HFF-Myc (cell line): Measurements from ENCODE around the gene OPRD1.

ENCODE experiments used
- DNase-seq: peaks from one replicate; pipeline ENCODE4 v3.0.0-alpha.2; 2011; ENCODE audit warnings: low read depth; ENCODE audit errors: extremely low read depth
- H3K4me3 ChIP-seq: replicated peaks from 2 replicates; pipeline ENCODE4 v1.5.1; 2011; ENCODE audit warnings: low read depth, mild to moderate bottlenecking, control low read depth, low read length
- TF ChIP-seq, protein P1 (sequence below): IDR thresholded peaks from 2 replicates; pipeline ENCODE4 v1.5.1; 2012; ENCODE audit warnings: mild to moderate bottlenecking, low read depth, low read length, control low read depth; ENCODE audit errors: missing control alignments

OPRD1 gene

DNA sequence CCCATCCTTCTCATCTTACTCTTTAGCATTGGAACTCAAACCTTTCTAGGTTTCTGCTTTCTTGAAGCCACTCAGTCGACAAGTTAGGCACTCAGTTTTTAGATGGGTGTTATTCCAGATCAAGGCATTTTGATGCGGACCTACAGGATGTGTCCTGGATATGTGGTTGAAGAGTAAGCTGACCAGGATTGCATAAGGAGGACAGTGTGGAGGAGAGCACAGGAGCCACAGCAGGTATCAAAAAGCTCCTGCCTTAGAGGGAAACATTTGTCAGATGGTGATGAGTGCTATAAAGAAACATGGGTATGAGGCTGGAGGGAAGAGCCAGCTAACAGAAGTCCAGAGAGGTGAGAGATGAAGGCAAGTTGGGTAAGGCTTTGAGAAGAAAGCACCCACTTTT is 33.9 kb upstream of the OPRD1 start:
- H3K4me3 ChIP-seq, result no peak overlapping the region
- DNase-seq, result no peak
- TF ChIP-seq, protein P1, sequence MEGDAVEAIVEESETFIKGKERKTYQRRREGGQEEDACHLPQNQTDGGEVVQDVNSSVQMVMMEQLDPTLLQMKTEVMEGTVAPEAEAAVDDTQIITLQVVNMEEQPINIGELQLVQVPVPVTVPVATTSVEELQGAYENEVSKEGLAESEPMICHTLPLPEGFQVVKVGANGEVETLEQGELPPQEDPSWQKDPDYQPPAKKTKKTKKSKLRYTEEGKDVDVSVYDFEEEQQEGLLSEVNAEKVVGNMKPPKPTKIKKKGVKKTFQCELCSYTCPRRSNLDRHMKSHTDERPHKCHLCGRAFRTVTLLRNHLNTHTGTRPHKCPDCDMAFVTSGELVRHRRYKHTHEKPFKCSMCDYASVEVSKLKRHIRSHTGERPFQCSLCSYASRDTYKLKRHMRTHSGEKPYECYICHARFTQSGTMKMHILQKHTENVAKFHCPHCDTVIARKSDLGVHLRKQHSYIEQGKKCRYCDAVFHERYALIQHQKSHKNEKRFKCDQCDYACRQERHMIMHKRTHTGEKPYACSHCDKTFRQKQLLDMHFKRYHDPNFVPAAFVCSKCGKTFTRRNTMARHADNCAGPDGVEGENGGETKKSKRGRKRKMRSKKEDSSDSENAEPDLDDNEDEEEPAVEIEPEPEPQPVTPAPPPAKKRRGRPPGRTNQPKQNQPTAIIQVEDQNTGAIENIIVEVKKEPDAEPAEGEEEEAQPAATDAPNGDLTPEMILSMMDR, result no peak

DNA sequence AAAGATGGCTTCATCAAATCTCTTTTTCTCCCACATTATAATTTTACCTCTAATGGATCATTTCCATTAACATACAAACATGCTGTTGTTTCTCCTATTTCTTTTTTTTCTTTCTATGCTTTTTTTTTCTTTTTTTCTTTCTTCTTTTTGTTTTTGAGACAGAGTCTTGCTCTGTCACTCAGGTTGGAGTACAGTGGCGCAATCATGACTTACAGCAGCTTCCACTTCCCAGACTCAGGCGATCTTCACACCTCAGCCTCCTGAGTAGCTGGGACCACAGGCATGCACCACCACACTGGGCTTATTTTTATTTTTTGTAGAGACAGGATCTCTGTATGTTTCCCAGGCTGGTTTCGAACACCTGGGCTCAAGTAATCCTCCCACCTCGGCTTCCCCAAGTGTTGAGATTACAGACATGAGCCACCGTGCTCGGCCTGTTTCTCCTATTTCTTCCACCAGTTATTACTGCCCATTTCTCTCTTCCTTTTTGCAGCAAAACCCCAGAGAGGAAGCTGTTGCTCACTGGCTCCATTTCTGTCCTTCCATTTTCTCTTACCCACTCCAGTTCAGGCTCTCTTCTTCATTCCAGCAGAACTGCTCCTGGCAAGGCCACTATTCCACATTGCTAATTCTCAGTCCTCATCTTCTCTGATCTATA is 32.1 kb upstream of the OPRD1 start:
- TF ChIP-seq, protein P1, result no peak
- no peak for DNase-seq
- no peak overlapping the region for H3K4me3 ChIP-seq

DNA sequence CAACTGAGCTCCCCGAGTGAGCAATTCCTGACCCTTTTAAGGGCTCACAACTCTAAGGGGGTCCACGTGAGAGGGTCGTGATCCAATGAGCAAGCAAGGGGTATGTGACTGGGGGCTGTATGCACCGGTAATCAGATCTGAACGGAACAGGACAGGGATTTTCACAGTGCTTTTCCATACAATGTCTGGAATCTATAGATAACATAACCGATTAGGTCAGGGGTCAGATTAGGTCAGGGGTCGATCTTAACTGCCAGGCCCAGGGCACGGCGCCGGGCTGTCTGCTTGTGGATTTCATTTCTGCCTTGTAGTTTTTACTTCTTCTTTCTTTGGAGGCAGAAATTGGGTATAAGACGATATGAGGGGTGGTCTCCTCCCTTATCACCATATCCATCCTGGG is 30.7 kb upstream of the OPRD1 start:
- TF ChIP-seq, protein P1, result no peak
- no peak overlapping the region for H3K4me3 ChIP-seq
- no peak for DNase-seq

DNA sequence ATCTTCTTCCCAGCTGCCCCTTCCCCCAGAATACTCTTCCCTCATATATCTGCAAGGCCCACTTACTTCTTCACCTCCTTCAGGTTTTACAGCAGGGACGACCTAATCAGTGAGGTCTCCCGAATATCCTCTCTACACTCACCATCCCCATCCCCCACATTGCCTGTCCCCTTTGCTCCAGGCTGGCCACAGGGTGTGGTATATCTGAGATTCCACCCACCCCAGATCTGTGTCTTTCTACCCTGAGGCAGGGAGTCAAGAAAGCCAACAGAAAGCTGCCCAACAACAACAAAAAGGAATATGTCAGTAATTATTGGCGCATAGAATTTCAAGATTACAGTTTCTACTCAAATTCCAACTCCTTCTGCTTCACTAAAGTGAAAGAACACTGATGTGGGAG is 30.0 kb upstream of the OPRD1 start:
- no peak for DNase-seq
- TF ChIP-seq, protein P1, result no peak
- no peak overlapping the region for H3K4me3 ChIP-seq

DNA sequence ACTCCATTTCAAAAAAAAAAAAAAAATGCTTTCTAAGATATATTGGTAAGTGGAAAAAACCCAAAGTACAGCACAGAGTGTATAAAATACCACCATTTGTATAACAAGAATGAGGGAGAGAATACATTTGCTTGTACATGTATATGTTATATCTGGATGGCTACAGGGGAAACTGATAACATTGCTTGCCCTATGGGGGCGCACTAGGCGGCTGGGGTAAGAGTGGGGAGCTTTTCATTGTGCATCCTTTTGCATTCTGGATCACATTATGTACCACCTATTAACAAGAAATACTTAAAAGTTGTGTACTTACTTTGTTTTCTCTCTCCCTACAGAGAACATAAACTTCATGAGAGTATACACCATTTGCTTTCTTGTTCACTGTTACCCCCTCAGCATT is 28.6 kb upstream of the OPRD1 start:
- H3K4me3 ChIP-seq, result no peak overlapping the region
- TF ChIP-seq, protein P1, result no peak
- DNase-seq, result no peak

DNA sequence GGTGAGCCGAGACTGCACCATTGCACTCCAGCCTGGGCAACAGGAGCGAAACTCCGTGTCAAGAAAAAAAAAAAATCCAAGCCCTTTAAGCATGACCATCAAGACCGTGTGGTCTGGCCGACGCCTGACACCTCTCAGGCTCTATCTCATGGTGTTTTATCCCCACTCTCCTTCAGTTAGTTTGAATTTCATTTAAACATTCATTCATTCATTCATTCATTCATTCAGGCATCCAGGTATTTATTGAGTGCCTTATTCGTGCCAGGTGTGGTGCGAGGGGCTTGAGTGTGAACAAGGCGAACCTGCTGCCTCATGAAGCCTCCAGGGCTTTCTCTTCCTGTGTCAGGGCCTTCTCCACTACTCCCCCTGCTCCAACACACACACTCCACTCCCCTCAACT is 22.6 kb upstream of the OPRD1 start:
- TF ChIP-seq, protein P1, result no peak
- H3K4me3 ChIP-seq, result no peak overlapping the region
- no peak for DNase-seq

DNA sequence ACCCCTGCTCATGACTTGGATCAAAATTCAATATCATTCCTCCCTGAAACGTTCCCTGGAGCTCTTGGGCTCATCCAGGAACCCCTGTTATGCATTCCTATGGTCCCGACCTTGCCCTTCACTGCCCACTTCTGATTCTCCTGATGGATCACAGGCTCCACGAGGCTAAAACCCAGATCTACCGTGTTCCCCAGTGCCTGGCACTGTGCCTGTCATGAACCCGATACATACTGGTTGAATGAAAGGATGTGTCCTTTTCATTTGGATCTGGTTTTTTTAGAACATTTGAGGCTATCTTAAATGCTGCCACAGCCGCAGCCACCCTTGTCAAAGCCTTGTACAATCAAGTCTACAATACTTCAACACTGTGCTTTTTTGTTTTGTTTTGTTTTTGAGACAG is 22.2 kb upstream of the OPRD1 start:
- no peak overlapping the region for H3K4me3 ChIP-seq
- TF ChIP-seq, protein P1, result no peak
- no peak for DNase-seq
